ENCODE data around the gene PRKD3. TPM values are rescaled to one million over a fixed set of nuclear protein-coding genes. Genes with fewer than 3 reads are reported as not detected.

The PRKD3 gene
- polyA plus RNA-seq, 1 donor from 2014 or later = 5.9 TPM

- Histone ChIP-seq H3K27ac (ENCODE audit: low read length) (no peak overlapping the region), H3F3A (ENCODE audit: insufficient read depth, low read length, poor library complexity, severe bottlenecking) (no peaks in the 10 kb centered on the region), H4K20me1 (ENCODE audit: insufficient read depth) (no peaks in the 10 kb centered on the region), H2AFZ (ENCODE audit: low read depth, low read length) (no peak overlapping the region), H3K4me2 (ENCODE audit: low read length) (no peak overlapping the region), H3K9me2 (ENCODE audit: insufficient read depth, low read length) (no peaks in the 10 kb centered on the region), H3K27me3 (ENCODE audit: insufficient read depth, low read depth, low read length) (no peaks in the 10 kb centered on the region), H3K9ac (ENCODE audit: low read length) (no peak overlapping the region), H3K4me3 (ENCODE audit: low read length) (no peak overlapping the region), H3K79me2 (replicated peaks; ENCODE audit: insufficient read depth, low read length) (peaks cover 32% of the 10 kb centered on the region), H3K9me3 (ENCODE audit: low read length) (no peaks in the 10 kb centered on the region), H3K36me3 (ENCODE audit: insufficient read depth, low read length) (no peaks in the 10 kb centered on the region)
- no peak for TF ChIP-seq REST (IDR thresholded peaks at IDR 0.05; ENCODE audit: borderline replicate concordance)
- TF ChIP-seq SMC3 (conservative IDR thresholded peaks at IDR 0.05; ENCODE audit: poor library complexity) = no peak
- no peak for TF ChIP-seq TAF1 (IDR thresholded peaks at IDR 0.05; ENCODE audit: low read depth)
- no peak for TF ChIP-seq MXI1 (conservative IDR thresholded peaks at IDR 0.05; ENCODE audit: poor library complexity, severe bottlenecking)
These were observed 17.1 kb downstream of the PRKD3 start for GRCh38 chr2:37307500-37307899.

GRCh38 chr2:37306024-37306423 is 18.6 kb downstream of the PRKD3 start:
- Histone ChIP-seq H2AFZ (ENCODE audit: low read depth, low read length) (no peak overlapping the region), H3K36me3 (ENCODE audit: insufficient read depth, low read length) (no peaks in the 10 kb centered on the region), H3K79me2 (replicated peaks; ENCODE audit: insufficient read depth, low read length) (peaks cover 23% of the 10 kb centered on the region), H3K9me3 (ENCODE audit: low read length) (no peaks in the 10 kb centered on the region), H3K4me3 (ENCODE audit: low read length) (no peak overlapping the region), H3K4me2 (ENCODE audit: low read length) (no peak overlapping the region), H3K9ac (ENCODE audit: low read length) (no peak overlapping the region), H3K27me3 (ENCODE audit: insufficient read depth, low read depth, low read length) (no peaks in the 10 kb centered on the region), H3K27ac (ENCODE audit: low read length) (no peak overlapping the region), H4K20me1 (ENCODE audit: insufficient read depth) (no peaks in the 10 kb centered on the region), H3F3A (ENCODE audit: insufficient read depth, low read length, poor library complexity, severe bottlenecking) (no peaks in the 10 kb centered on the region), H3K9me2 (ENCODE audit: insufficient read depth, low read length) (no peaks in the 10 kb centered on the region)
- TF ChIP-seq RAD21 (conservative IDR thresholded peaks at IDR 0.05) = no peak
- TF ChIP-seq POLR2AphosphoS5 (IDR thresholded peaks at IDR 0.05) = no peak
- TF ChIP-seq SMC3 (conservative IDR thresholded peaks at IDR 0.05; ENCODE audit: poor library complexity) = no peak
- TF ChIP-seq REST (IDR thresholded peaks at IDR 0.05; ENCODE audit: borderline replicate concordance) = no peak
- TF ChIP-seq EZH2 (IDR thresholded peaks at IDR 0.05; ENCODE audit: borderline replicate concordance, insufficient read depth, low read length, poor library complexity, severe bottlenecking) = no peak
- no peak for TF ChIP-seq CTCF (IDR thresholded peaks at IDR 0.05; ENCODE audit: poor library complexity, severe bottlenecking)
- TF ChIP-seq MXI1 (conservative IDR thresholded peaks at IDR 0.05; ENCODE audit: poor library complexity, severe bottlenecking) = no peak
- TF ChIP-seq TAF1 (IDR thresholded peaks at IDR 0.05; ENCODE audit: low read depth) = no peak
- no peak for TF ChIP-seq EP300 (conservative IDR thresholded peaks at IDR 0.05; ENCODE audit: poor library complexity, severe bottlenecking)

Data from neural cell (in vitro differentiated cells).